SK-N-SH treated with all-trans-retinoic acid at 6 μM for 48 hours (cell line): Measurements from ENCODE around the gene DNAH14.

Experiments used
- ATAC-seq: fragments of 200-7000 bp; cut with Tn5 transposase; 3 replicates; pipeline ENCODE4 v1.9.1; 2020; ENCODE audit warnings: mild to moderate bottlenecking, moderate library complexity
- ARNTL ChIP-seq: fragments of 450-650 bp; formaldehyde crosslinking; IDR thresholded peaks from 2 replicates; pipeline ENCODE4 v1.5.0; 2020; ENCODE audit warnings: low read depth, mild to moderate bottlenecking, moderate library complexity, borderline replicate concordance
- BACH2 ChIP-seq: fragments of 250-450 bp; sonication (Bioruptor Pico); IDR thresholded peaks from 2 replicates; pipeline ENCODE4 v1.9.0; 2021; ENCODE audit warnings: mild to moderate bottlenecking, borderline replicate concordance
- CSDC2 ChIP-seq: fragments of 250-450 bp; sonication (Bioruptor Pico); IDR thresholded peaks from 2 replicates; pipeline ENCODE4 v1.5.0; 2020; ENCODE audit warnings: mild to moderate bottlenecking, moderate library complexity
- GLIS3 ChIP-seq: fragments of 250-450 bp; sonication (Bioruptor Pico); IDR thresholded peaks from 2 replicates; pipeline ENCODE4 v1.5.0; 2020; ENCODE audit warnings: mild to moderate bottlenecking, moderate library complexity
- ISL1 ChIP-seq: fragments of 250-450 bp; sonication (Bioruptor Pico); IDR thresholded peaks from 2 replicates; pipeline ENCODE4 v2.1.2; 2022; ENCODE audit warnings: mild to moderate bottlenecking, moderate library complexity
- OSR1 ChIP-seq: fragments of 250-450 bp; sonication (Bioruptor Pico); IDR thresholded peaks from 2 replicates; pipeline ENCODE4 v1.8.0; 2022; ENCODE audit warnings: moderate library complexity, mild to moderate bottlenecking, inconsistent platforms
- PPARA ChIP-seq: fragments of 250-450 bp; sonication (Bioruptor Pico); IDR thresholded peaks from 2 replicates; pipeline ENCODE4 v1.5.0; 2020; ENCODE audit warnings: mild to moderate bottlenecking, borderline replicate concordance
- RARB ChIP-seq: fragments of 250-450 bp; sonication (Bioruptor Pico); IDR thresholded peaks from 2 replicates; pipeline ENCODE4 v1.8.0; 2021; ENCODE audit warnings: mild to moderate bottlenecking, moderate library complexity
- SNAI2 ChIP-seq: fragments of 250-450 bp; sonication (Bioruptor Pico); IDR thresholded peaks from 2 replicates; pipeline ENCODE4 v1.5.0; 2020; ENCODE audit warnings: mild to moderate bottlenecking, moderate library complexity
- TCF4 ChIP-seq: fragments of 250-450 bp; sonication (Bioruptor Pico); IDR thresholded peaks from 2 replicates; pipeline ENCODE4 v1.8.0; 2021; ENCODE audit warnings: mild to moderate bottlenecking, moderate library complexity, borderline replicate concordance
- TOX ChIP-seq: fragments of 250-450 bp; sonication (Bioruptor Pico); IDR thresholded peaks from 2 replicates; pipeline ENCODE4 v1.8.0; 2021; ENCODE audit warnings: mild to moderate bottlenecking, moderate library complexity, borderline replicate concordance
- ZFP3 ChIP-seq: fragments of 250-450 bp; sonication (Bioruptor Pico); IDR thresholded peaks from 2 replicates; pipeline ENCODE4 v1.5.0; 2020; ENCODE audit warnings: mild to moderate bottlenecking, moderate library complexity
- ZNF565 ChIP-seq: fragments of 450-650 bp; formaldehyde crosslinking; conservative IDR thresholded peaks from 2 replicates; pipeline ENCODE4 v1.5.0; 2020; ENCODE audit warnings: low read depth, mild to moderate bottlenecking, moderate library complexity
- ZNF70 ChIP-seq: fragments of 450-650 bp; formaldehyde crosslinking; IDR thresholded peaks from 2 replicates; pipeline ENCODE4 v1.5.0; 2020; ENCODE audit warnings: mild to moderate bottlenecking, moderate library complexity
- ZNF8 ChIP-seq: fragments of 450-650 bp; formaldehyde crosslinking; IDR thresholded peaks from 2 replicates; pipeline ENCODE4 v1.5.0; 2020; ENCODE audit warnings: mild to moderate bottlenecking, moderate library complexity
- TF ChIP-seq, protein P1 (sequence below): fragments of 250-450 bp; sonication (Bioruptor Pico); IDR thresholded peaks from 2 replicates; pipeline ENCODE4 v1.8.0; 2021; ENCODE audit warnings: low read depth, mild to moderate bottlenecking, moderate library complexity, borderline replicate concordance
- TF ChIP-seq, protein P2 (sequence below): fragments of 250-450 bp; sonication (Bioruptor Pico); IDR thresholded peaks from 2 replicates; pipeline ENCODE4 v1.5.0; 2020; ENCODE audit warnings: mild to moderate bottlenecking, moderate library complexity
- TF ChIP-seq, protein P3 (sequence below): fragments of 250-450 bp; sonication (Bioruptor Pico); IDR thresholded peaks from 2 replicates; pipeline ENCODE4 v1.8.0; 2020; ENCODE audit warnings: mild to moderate bottlenecking, moderate library complexity, borderline replicate concordance

The DNAH14 gene

DNA sequence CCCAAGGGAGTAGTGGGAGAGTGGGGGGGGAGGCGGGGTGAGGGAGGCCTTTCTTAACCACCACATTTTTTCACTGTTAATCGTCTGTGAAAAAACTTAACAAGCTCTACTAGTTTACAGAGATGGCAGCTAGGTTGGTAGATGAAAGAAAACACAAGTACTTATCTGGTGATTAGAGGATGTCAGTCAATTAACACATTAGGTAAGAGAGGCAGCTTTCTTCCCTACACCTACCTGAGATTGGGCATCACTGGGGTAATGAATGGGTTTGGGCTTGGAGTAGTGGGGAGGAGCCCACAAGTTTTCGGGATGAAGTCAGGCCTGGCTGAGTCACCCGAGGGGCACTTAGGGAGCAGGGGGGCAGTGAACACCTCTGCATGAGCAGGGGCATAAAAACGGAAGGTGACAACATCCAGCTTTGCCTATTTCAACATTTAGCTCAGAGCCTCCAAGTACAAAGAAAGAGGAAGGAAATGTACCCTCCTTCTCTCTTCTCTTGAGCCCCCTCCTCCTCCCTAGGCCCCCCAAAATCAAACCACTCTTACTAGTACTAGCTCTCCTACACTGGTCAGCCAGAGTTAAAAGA is 495.8 kb downstream of the DNAH14 start:
- TF ChIP-seq ZNF565 (CRISPR knock-in tag) (no peak), GLIS3 (CRISPR knock-in tag) (no peak), TCF4 (CRISPR knock-in tag) (no peak), OSR1 (CRISPR knock-in tag) (no peak), ZFP3 (CRISPR knock-in tag) (no peak), RARB (CRISPR knock-in tag) (no peak), SNAI2 (no peak), TOX (CRISPR knock-in tag) (no peak), ZNF70 (no peak), ZNF8 (CRISPR knock-in tag) (no peak), ARNTL (CRISPR knock-in tag) (no peak), PPARA (CRISPR knock-in tag) (no peak), ISL1 (CRISPR knock-in tag) (no peak)
- TF ChIP-seq, protein P1, sequence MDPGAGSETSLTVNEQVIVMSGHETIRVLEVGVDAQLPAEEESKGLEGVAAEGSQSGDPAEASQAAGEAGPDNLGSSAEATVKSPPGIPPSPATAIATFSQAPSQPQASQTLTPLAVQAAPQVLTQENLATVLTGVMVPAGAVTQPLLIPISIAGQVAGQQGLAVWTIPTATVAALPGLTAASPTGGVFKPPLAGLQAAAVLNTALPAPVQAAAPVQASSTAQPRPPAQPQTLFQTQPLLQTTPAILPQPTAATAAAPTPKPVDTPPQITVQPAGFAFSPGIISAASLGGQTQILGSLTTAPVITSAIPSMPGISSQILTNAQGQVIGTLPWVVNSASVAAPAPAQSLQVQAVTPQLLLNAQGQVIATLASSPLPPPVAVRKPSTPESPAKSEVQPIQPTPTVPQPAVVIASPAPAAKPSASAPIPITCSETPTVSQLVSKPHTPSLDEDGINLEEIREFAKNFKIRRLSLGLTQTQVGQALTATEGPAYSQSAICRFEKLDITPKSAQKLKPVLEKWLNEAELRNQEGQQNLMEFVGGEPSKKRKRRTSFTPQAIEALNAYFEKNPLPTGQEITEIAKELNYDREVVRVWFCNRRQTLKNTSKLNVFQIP (CRISPR knock-in tag), result no peak
- TF ChIP-seq, protein P2, sequence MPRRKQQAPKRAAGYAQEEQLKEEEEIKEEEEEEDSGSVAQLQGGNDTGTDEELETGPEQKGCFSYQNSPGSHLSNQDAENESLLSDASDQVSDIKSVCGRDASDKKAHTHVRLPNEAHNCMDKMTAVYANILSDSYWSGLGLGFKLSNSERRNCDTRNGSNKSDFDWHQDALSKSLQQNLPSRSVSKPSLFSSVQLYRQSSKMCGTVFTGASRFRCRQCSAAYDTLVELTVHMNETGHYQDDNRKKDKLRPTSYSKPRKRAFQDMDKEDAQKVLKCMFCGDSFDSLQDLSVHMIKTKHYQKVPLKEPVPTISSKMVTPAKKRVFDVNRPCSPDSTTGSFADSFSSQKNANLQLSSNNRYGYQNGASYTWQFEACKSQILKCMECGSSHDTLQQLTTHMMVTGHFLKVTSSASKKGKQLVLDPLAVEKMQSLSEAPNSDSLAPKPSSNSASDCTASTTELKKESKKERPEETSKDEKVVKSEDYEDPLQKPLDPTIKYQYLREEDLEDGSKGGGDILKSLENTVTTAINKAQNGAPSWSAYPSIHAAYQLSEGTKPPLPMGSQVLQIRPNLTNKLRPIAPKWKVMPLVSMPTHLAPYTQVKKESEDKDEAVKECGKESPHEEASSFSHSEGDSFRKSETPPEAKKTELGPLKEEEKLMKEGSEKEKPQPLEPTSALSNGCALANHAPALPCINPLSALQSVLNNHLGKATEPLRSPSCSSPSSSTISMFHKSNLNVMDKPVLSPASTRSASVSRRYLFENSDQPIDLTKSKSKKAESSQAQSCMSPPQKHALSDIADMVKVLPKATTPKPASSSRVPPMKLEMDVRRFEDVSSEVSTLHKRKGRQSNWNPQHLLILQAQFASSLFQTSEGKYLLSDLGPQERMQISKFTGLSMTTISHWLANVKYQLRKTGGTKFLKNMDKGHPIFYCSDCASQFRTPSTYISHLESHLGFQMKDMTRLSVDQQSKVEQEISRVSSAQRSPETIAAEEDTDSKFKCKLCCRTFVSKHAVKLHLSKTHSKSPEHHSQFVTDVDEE (CRISPR knock-in tag), result no peak
- TF ChIP-seq, protein P3, sequence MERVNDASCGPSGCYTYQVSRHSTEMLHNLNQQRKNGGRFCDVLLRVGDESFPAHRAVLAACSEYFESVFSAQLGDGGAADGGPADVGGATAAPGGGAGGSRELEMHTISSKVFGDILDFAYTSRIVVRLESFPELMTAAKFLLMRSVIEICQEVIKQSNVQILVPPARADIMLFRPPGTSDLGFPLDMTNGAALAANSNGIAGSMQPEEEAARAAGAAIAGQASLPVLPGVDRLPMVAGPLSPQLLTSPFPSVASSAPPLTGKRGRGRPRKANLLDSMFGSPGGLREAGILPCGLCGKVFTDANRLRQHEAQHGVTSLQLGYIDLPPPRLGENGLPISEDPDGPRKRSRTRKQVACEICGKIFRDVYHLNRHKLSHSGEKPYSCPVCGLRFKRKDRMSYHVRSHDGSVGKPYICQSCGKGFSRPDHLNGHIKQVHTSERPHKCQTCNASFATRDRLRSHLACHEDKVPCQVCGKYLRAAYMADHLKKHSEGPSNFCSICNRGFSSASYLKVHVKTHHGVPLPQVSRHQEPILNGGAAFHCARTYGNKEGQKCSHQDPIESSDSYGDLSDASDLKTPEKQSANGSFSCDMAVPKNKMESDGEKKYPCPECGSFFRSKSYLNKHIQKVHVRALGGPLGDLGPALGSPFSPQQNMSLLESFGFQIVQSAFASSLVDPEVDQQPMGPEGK, result no peak
- TF ChIP-seq, all 23 proteins: peak for 0
- no peak for ATAC-seq

- ATAC-seq, result peak; percentile 14
- TF ChIP-seq GLIS3 (CRISPR knock-in tag), result no peak
- TF ChIP-seq ISL1 (CRISPR knock-in tag), result no peak
- no peak for TF ChIP-seq CSDC2 (CRISPR knock-in tag)
- TF ChIP-seq ARNTL (CRISPR knock-in tag), result no peak
- TF ChIP-seq ZNF8 (CRISPR knock-in tag), result no peak
- TF ChIP-seq, protein P1 (CRISPR knock-in tag), result no peak
- TF ChIP-seq, protein P2 (CRISPR knock-in tag), result no peak
- no peak for TF ChIP-seq SNAI2
- TF ChIP-seq BACH2, result no peak
- TF ChIP-seq TCF4 (CRISPR knock-in tag), result no peak
- TF ChIP-seq, all 23 proteins: peak for 0
Observed at GRCh38 chr1:225426395-225427234, 497.1 kb downstream of the DNAH14 start.
